ENCODE measurements around the gene GOLGA6L10.
"Not testable (repeated sequence)": the region's sequence is repeated elsewhere in the genome, so short reads cannot be mapped to it uniquely, and the experiment has no call there.

GOLGA6L10 gene

GRCh38 chr15:82317516-82317915 is 31.8 kb downstream of the GOLGA6L10 start:
- DNase-seq (ENCODE audit: low read depth), result not testable (repeated sequence)

GRCh38 chr15:82317091-82317489 is 32.2 kb downstream of the GOLGA6L10 start:
- DNase-seq (ENCODE audit: low read depth), result no peak

DNA sequence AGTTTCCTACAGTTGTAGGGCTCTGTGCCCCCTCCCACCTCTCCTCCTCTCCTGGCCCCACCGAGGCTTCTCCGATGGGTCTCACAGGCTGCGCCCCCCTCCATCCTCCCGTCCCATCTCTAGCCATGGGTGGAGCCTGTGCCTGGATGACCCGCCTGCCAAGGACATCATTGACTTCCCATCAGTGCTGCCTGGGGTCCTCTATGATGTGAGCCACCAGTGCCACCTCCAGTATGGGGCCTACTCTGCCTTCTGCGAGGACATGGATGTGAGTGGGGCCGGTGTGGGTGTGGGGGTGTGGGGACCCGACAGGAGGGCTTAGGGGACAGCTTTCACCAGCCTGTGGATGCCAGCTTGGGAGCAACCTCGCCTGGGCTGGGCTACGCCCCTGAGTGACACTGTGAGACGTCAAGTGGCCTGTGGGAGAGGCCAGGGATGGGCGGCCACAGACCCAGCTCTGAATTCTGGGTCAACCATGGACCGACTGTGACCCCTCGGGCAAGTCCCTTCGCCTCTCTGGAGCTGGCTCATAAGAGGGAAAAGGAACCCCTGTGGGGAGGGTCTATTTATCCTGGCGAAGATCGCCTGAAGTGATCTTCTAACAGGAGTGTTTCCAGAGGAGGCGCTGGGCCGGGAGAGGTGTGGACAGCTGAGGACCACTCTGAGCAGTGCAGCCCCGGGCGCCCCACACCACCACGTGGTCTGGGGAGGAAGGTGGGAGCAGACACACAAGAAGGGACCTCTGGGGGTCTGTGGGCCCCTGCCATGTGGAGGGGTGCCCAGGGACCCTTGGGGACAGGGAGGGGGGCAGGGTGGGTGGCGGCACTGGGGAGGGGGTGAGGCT is 32.8 kb downstream of the GOLGA6L10 start:
- DNase-seq (ENCODE audit: low read depth), result not testable (repeated sequence)

GRCh38 chr15:82315519-82316246 is 33.6 kb downstream of the GOLGA6L10 start:
- DNase-seq (ENCODE audit: low read depth), result no peak

- no peak for DNase-seq (ENCODE audit: low read depth)
Measured at GRCh38 chr15:82314769-82315518, 34.3 kb downstream of the GOLGA6L10 start.

- not testable (repeated sequence) for DNase-seq (ENCODE audit: low read depth)
Measured at GRCh38 chr15:82313951-82314768, 35.1 kb downstream of the GOLGA6L10 start.

DNA sequence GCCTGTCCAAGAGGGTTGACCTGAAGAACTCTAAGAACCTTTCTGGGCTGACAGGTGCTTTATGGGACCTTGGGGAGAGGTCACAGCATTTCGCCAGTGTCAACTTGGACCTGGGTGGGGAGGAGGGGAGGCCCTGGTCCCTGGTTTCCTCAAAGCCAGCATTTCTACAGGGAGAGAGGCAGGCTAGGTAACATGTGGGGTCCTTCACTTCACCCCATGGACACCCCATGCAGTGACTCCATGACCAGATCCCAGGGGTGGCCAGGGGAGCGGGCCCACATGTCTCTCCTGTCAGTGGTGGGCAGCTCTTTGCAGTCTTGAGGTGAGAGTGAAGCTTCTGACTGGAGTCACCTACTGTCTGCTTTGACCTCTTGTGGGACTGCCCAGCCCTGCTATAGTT is 35.8 kb downstream of the GOLGA6L10 start:
- DNase-seq (ENCODE audit: low read depth), result no peak

DNA sequence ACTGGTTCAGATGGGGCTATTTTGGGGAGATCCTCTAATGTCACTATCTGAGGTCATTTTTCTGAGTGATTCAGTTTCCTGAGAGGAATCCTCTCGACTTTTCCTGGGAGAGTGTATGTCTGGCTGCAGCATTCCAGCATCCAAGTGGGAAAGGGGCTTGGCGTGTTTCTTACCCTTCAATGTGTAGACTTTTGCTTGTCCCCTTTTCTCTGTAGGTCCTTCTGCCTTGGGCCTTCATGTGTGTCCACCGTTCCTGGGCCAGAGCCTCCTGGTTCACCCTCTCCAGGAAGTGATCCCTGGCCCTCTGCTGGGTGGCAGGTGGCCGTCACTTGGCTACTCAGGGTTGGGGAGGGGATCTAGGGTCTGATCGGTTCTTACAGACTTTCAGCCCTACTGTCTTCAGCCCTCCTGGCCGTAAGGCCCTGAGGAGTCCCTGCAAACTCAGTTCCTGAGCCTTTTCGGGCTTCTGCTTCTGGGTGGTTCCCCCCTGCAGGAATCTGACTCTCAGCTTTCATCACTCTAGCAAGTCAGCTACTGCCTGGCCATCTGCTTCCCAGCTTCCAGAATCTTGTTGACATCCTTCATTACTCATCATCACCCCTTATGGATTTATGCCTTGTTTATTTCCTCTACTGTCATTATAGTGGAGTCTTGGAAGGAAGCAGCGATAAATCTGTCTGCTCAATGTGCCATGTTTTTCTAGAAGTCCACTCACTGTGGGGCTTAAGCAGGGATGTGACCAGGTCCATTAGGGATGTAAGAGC is 36.5 kb downstream of the GOLGA6L10 start:
- DNase-seq (ENCODE audit: low read depth), result no peak

GRCh38 chr15:82311321-82311720 is 38.0 kb downstream of the GOLGA6L10 start:
- not testable (repeated sequence) for DNase-seq (ENCODE audit: low read depth)

- DNase-seq (ENCODE audit: low read depth), result no peak
Measured at GRCh38 chr15:82309802-82310201, 39.5 kb downstream of the GOLGA6L10 start.

DNA sequence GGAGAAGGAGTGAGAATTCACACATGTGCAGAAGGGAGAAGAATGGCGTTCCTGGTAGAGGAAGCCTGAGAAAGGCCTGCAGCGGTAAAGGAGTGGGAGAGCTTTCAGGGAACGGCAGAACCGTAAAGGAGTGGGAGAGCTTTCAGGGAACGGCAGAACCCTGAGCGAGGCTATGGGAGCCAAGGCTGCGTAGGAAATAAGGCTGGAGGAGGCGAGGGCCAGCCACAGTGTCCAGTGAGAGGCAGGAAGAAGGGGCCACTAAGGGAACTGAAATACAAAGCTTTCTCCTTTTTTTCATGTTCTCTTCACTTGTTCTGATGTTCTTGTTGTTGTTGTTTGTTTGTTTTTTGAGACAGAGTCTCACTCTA is 41.6 kb downstream of the GOLGA6L10 start:
- DNase-seq (ENCODE audit: low read depth), result no peak

GRCh38 chr15:82306791-82307713 is 42.2 kb downstream of the GOLGA6L10 start:
- no peak for DNase-seq (ENCODE audit: low read depth)

- no peak for DNase-seq (ENCODE audit: low read depth)
Measured at GRCh38 chr15:82305621-82306048, 43.6 kb downstream of the GOLGA6L10 start.

DNA sequence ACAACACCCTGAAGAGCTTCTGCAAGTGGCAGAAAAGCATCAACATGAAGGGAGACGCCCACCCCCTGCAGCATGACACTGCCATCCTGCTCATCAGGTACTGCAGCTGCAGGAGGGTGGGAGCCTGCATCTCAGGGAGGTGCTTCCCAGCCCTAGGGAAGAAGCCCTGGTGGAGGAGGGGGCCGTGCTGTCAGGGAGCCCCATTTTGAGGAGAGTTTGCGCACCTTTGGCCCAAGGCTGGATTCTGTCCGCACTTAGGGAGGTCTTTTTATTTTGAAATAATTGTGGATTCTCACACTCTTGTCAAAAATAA is 44.5 kb downstream of the GOLGA6L10 start:
- DNase-seq (ENCODE audit: low read depth), result no peak

DNA sequence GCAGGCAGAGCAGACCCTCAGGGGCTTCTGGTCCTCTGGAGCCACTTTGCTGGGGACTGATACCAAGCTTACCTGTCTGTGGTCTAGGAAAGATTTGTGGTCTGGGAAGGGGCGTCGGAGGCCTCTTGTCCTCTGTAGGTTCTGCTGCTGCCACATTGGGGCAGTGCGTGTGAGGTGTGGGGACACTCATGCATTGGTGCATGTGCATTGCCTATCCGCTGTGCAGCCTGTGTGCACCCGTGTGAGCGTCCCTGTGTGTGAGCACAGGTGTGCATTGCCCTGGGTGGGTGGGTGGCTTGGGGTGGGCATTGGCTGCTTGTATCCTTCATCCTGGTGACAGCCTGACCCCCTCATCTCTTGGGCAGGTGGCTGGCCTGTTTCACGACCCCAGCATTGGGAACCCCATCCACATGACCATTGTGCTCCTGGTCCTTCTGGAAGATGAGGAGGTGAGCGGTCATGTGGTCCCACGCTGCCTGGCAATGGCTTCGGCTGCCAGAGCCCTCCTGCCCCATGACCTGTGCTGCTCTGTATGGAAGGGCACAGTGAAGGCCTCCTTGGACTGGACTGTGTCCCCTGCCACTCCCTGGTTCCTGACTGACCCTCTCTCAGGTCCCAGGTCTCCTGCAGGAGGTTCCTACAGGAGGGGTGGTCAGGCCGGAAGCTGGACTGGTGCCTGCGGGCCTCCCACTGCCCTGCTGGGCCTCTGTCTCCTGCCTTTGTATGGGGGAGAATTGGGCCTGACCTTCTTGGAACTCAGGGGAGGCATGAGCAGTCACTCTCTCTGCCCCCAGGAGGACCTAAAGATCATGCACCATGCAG is 45.1 kb downstream of the GOLGA6L10 start:
- no peak for DNase-seq (ENCODE audit: low read depth)

DNA sequence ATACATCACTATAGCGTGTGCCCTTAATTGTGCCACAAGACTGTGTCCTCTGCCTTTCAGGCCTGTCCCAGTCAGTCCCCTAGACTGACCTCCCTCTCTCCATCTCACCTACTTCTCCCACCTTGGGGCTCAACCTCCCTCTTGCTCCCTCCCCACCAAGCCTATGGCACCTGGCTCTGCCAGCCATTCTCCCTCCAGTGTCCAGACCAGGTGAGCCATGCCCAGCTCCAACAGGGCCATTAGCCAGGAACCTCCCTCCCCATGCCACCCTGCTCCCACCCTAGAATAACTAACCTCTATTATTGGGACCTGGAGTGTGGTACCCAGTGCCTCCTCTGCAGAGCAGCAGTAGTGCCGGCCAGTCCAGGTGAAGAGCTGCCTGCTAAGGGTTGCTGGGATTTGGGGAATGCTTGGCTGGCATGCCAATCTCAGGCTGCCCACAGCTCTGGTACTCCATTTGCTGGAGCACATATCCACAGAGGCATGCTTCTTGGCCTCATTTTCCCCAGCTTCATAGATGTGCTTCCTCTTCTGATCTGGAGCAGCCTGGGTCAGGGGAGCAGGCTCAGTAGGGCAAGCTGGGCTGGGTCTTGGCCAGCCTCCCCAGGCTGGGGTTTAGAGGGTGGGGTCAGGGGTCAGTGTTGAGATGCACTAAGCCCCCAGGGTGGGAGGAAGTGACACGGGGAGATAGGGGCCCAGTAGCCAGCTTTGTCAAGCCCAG is 47.8 kb downstream of the GOLGA6L10 start:
- DNase-seq (ENCODE audit: low read depth), result no peak

DNA sequence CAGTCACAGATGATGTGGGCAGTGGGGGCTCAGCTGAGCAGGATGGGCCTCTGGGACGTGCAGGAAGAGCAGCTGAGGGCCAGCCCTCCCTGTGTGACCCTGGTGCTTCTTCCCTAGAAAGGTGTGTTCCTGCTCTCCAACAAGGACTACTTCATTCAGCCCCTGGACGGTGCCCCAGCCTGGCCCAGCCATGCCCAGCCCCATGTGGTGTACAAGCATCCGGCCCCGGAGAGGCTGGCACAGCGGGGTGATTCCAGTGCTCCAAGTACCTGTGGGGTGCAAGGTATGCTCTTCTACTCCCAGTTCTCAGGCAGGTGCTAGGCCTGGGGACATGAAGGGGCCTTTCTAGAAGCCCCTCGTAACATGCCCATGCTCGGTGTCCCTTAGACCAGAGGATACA is 48.4 kb downstream of the GOLGA6L10 start:
- no peak for DNase-seq (ENCODE audit: low read depth)

DNA sequence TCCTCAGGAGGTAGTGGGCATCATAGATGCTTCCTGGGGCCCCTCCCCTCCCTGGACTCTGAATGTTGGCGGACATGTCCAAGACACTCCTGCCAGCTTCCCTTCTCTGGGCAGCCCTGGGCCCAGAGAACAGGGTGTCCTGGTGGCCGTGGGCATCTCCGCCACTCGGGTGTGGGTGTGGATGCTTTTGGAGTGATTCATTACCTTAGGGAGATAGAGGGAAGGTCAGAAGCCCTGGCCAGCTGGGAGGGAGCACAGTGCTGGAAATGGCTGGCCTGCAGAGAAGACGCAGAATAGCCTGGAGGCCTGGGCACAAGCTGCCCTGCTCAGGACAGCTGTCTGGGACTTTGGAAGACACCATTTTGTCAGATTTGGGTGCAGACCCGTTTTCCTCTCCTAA is 48.9 kb downstream of the GOLGA6L10 start:
- DNase-seq (ENCODE audit: low read depth), result not testable (repeated sequence)

Data from stimulated activated CD4-positive, alpha-beta T cell treated with anti-CD3 and anti-CD28 coated beads, Interleukin-2, amount 100 ng/mL, for 4 hours (primary cell).